Astrocyte of the spinal cord (primary cell): ENCODE data around the gene SCAMP4.

ENCODE experiments used
- DNase-seq: peaks from one replicate; pipeline ENCODE4 v3.0.0; 2011; ENCODE audit warnings: low read depth, low spot score
- H3K4me3 ChIP-seq: 2 replicates; pipeline ENCODE4 v1.5.1; 2011; ENCODE audit warnings: low read depth, mild to moderate bottlenecking, low read length, moderate library complexity
- in situ Hi-C: cut with HindIII; loops from 2 replicates; pipeline ENCODE4 v1.10.0; 2017; ENCODE audit warnings: low sequenced_read_pairs
- TF ChIP-seq, protein P1 (sequence below): IDR thresholded peaks from 2 replicates; pipeline ENCODE4 v1.5.1; 2012; ENCODE audit warnings: low read depth, mild to moderate bottlenecking, low read length, inconsistent platforms

SCAMP4 gene

GRCh38 chr19:1933942-1934341 lies 28.7 kb downstream of the SCAMP4 start:
- no peak overlapping the region for H3K4me3 ChIP-seq
- DNase-seq: no peak
- in situ Hi-C loops: no loop called here
- TF ChIP-seq, protein P1, sequence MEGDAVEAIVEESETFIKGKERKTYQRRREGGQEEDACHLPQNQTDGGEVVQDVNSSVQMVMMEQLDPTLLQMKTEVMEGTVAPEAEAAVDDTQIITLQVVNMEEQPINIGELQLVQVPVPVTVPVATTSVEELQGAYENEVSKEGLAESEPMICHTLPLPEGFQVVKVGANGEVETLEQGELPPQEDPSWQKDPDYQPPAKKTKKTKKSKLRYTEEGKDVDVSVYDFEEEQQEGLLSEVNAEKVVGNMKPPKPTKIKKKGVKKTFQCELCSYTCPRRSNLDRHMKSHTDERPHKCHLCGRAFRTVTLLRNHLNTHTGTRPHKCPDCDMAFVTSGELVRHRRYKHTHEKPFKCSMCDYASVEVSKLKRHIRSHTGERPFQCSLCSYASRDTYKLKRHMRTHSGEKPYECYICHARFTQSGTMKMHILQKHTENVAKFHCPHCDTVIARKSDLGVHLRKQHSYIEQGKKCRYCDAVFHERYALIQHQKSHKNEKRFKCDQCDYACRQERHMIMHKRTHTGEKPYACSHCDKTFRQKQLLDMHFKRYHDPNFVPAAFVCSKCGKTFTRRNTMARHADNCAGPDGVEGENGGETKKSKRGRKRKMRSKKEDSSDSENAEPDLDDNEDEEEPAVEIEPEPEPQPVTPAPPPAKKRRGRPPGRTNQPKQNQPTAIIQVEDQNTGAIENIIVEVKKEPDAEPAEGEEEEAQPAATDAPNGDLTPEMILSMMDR: no peak

DNA sequence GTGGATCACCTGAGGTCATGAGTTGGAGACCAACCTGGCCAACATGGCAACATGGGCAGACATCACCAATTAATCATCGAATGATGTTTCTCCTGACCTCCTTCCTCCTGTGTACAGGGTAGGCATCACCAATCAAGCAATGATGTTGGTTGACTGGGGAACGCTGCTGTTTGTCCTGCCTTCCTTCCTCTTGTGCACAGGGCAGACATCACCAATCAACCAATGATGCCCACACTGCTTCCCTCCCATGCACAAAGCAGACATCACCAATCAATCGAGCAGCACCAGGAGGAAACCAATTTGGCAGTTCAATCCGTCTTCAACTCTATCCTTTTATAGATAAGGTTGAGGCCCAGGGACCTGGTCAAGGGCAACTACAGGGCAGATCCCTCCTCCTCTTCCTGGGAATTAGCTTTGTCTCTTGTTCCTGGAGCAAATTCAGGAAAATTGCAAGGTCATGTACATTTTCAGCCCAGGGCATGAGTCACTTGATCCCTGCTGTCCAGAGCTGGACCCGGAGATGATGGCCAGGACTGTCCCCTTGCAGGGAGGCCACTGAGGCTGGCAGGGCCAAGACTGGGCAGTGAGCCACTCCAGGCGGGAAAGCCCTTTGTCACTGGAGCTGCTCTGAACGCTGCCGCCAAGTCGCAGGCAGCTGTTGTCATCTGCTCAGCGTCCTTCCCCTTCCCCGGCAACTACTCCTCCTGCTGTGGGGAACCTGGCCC lies 30.4 kb downstream of the SCAMP4 start:
- peak; percentile 8 for DNase-seq
- TF ChIP-seq, protein P1: no peak
- H3K4me3 ChIP-seq: no peak overlapping the region
- in situ Hi-C loops: no loop called here

- no peak for DNase-seq
- TF ChIP-seq, protein P1: no peak
- H3K4me3 ChIP-seq: no peak overlapping the region
- in situ Hi-C loops: no loop called here
Measured at GRCh38 chr19:1936430-1936829, 31.2 kb downstream of the SCAMP4 start.

DNA sequence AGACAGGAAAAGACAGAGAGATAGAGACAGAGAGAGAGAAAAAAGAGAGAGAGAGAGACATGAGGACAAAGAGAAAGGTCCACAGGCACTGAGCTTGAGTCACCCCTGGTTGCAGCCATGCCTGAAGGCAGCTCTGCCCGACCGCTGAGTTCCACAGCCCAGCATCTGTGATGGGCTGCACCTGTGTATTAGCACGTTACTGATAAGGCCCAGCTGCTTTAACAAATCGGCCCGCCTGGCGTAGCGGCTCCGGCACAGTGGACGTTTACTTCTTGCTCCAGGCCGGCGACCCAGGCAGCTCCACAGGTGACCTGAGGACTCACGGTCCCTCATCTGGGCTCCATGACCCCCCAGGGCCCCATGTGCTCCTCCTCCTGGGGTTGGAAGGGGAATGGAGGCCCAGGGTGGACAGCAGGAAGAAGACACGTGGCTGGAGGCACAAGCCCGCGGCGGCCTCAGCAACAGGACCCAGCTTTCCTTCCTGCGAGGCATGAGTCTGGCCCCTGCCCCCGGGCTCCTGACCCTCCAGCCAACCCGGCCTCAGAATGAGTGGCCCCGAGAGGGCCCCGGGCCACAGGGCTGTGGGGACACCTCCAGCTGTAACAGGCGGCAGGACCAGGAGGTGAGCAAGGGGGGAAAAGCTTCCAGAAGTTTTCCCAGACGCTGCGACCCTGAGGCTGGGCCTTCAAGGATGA lies 31.9 kb downstream of the SCAMP4 start:
- H3K4me3 ChIP-seq: no peak overlapping the region
- DNase-seq: no peak
- TF ChIP-seq, protein P1: no peak
- in situ Hi-C loops: no loop called here

- in situ Hi-C loops: no loop called here
- no peak overlapping the region for H3K4me3 ChIP-seq
- no peak for DNase-seq
- TF ChIP-seq, protein P1: no peak
Measured at GRCh38 chr19:1938071-1938470, 32.9 kb downstream of the SCAMP4 start.

GRCh38 chr19:1941146-1942077 lies 36.2 kb downstream of the SCAMP4 start, which contains the start of gene CSNK1G2:
CSNK1G2 (plus strand) TSS chr19:1941172; CDS start chr19:1969773, 28,601 bp downstream.
- DNase-seq: no peak
- in situ Hi-C loops: no loop called here
- TF ChIP-seq, protein P1: no peak
- peak within 1 kb of the TSS; percentile 63 for H3K4me3 ChIP-seq
